ENCODE results near the gene PPM1B.

The PPM1B gene

DNA sequence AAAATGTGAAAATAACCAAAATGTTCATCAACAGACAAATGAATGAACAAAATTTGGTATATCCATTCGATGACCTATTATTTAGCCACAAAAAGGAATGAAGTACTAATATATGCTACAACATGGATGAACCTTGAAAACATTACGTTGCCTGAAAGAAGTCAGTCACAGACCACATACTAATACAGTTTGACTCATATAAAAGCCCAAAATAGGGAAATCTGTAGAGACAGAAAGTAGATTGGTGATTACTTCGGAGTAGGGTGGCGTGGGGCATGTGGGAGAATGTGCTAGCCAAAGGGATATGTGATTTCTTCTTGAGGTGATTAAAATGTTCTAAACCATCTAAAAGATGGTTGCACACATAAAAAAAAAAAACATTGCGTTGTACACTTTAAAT, 44.2 kb upstream of the PPM1B start:
- H3K27ac ChIP-seq (replicated peaks), result no peak overlapping the region
- no peak overlapping the region for H3K4me3 ChIP-seq (replicated peaks; ENCODE audit: insufficient read depth, low read length)
- no peaks in the 10 kb centered on the region for H3K27me3 ChIP-seq (ENCODE audit: insufficient read depth, poor library complexity, severe bottlenecking)
- TF ChIP-seq CTCF (IDR thresholded peaks at IDR 0.05; ENCODE audit: insufficient read depth, low read length) (no peak), POLR2AphosphoS5 (IDR thresholded peaks at IDR 0.05; ENCODE audit: low read depth) (no peak), REST (IDR thresholded peaks at IDR 0.05; ENCODE audit: insufficient replicate concordance, low read depth) (no peak), SPI1 (IDR thresholded peaks at IDR 0.05; ENCODE audit: borderline replicate concordance, low read depth) (no peak), GABPA (IDR thresholded peaks at IDR 0.05; ENCODE audit: low read depth) (no peak)
- DNase-seq (ENCODE audit: low read depth in 1 of 2, low spot score in 1 of 2), result no peak

DNA sequence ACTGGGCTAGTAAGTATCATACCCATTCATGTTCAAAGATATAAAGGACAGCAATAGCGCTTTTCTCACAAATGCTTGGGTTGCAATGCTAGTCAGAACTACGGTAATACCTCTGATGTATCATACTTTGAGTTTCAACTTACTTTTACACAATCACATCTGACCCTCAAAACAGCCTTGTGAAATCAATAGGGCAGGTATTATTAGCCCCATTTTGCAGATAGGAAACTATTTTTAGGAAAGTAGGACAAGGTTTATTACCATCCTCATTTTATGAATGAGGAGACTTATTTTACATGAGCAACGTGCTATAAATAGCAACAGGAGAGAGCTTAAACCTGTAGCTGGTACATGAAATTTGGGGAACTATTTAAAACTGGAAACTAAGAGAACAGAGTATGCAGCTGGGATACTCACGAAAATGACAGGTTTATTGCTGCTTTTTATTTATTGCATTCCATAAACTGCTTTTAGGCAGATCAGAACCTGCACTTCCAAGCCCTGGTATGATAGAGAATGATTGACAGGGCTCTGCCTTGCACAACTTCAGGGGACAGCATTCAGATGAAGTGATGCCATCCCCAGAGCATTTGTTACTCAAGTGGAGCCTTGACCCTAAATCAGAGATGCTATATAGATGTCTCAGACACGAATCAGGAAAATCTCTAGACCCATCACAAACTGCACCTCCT, 42.4 kb upstream of the PPM1B start:
- Histone ChIP-seq H3K27me3 (ENCODE audit: insufficient read depth, poor library complexity, severe bottlenecking) (no peaks in the 10 kb centered on the region), H3K27ac (replicated peaks) (no peak overlapping the region)
- TF ChIP-seq GABPA (IDR thresholded peaks at IDR 0.05; ENCODE audit: low read depth), result no peak
- no peak for TF ChIP-seq CTCF (IDR thresholded peaks at IDR 0.05; ENCODE audit: insufficient read depth, low read length)
- TF ChIP-seq REST (IDR thresholded peaks at IDR 0.05; ENCODE audit: insufficient replicate concordance, low read depth), result no peak
- TF ChIP-seq SPI1 (IDR thresholded peaks at IDR 0.05; ENCODE audit: borderline replicate concordance, low read depth), result no peak
- no peak for TF ChIP-seq POLR2AphosphoS5 (IDR thresholded peaks at IDR 0.05; ENCODE audit: low read depth)

DNA sequence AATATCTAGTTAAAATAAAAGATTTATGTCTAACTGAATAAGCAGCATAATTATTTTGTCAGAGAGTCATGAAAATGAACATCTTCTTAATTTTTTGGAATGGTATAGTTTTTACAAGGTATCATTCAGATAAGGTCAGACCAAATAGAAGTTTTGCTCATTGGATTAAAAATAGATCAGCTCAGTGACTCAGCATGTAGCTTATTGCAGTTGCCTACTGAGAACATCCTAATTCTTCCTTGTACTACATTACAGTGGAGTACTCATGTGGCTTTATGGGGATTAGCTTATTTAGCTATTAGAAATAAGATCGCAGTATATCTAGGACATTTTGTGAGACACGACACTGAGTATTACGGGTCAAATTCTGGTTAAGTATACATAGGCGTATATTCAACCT, 38.2 kb upstream of the PPM1B start:
- H3K27me3 ChIP-seq (ENCODE audit: insufficient read depth, poor library complexity, severe bottlenecking), result no peaks in the 10 kb centered on the region
- no peak for TF ChIP-seq GABPA (IDR thresholded peaks at IDR 0.05; ENCODE audit: low read depth)
- TF ChIP-seq POLR2AphosphoS5 (IDR thresholded peaks at IDR 0.05; ENCODE audit: low read depth), result no peak
- TF ChIP-seq CTCF (IDR thresholded peaks at IDR 0.05; ENCODE audit: insufficient read depth, low read length), result no peak
- TF ChIP-seq SPI1 (IDR thresholded peaks at IDR 0.05; ENCODE audit: borderline replicate concordance, low read depth), result no peak
- no peak for TF ChIP-seq REST (IDR thresholded peaks at IDR 0.05; ENCODE audit: insufficient replicate concordance, low read depth)
- H3K4me3 ChIP-seq (replicated peaks; ENCODE audit: insufficient read depth, low read length), result no peak overlapping the region
- H3K27ac ChIP-seq (replicated peaks), result no peak overlapping the region
- DNase-seq (ENCODE audit: low read depth in 1 of 2, low spot score in 1 of 2), result no peak

More for the DNA sequence above, 42.4 kb upstream of the PPM1B start:
- no peak overlapping the region for H3K4me3 ChIP-seq (replicated peaks; ENCODE audit: insufficient read depth, low read length)
- no peak for DNase-seq (ENCODE audit: low read depth in 1 of 2, low spot score in 1 of 2)
